NCI-H1048 (cell line): ENCODE measurements around the gene CFAP73.
"Not testable (repeated sequence)": the region's sequence is repeated elsewhere in the genome, so short reads cannot be mapped to it uniquely, and the experiment has no call there.

Source experiments
- DNase-seq: peaks from one replicate; lab custom pipeline; 2025; lab: John Stamatoyannopoulos, UW

CFAP73 gene

GRCh38 chr12:113119980-113120669, 29.4 kb upstream of the CFAP73 start:
- DNase-seq, result no peak

- DNase-seq, result no peak
Observed at GRCh38 chr12:113120670-113121370, 28.7 kb upstream of the CFAP73 start.

- DNase-seq, result no peak
Observed at GRCh38 chr12:113127791-113128199, 21.7 kb upstream of the CFAP73 start.

GRCh38 chr12:113128802-113129663, 20.5 kb upstream of the CFAP73 start:
- no peak for DNase-seq

GRCh38 chr12:113129664-113130456, 19.7 kb upstream of the CFAP73 start:
- DNase-seq, result no peak

- no peak for DNase-seq
Observed at GRCh38 chr12:113130457-113131135, 18.9 kb upstream of the CFAP73 start.

GRCh38 chr12:113131556-113131955, 18.0 kb upstream of the CFAP73 start:
- DNase-seq, result no peak

- DNase-seq, result no peak
Observed at GRCh38 chr12:113133036-113133435, 16.5 kb upstream of the CFAP73 start.

GRCh38 chr12:113133666-113134065, 15.9 kb upstream of the CFAP73 start:
- DNase-seq, result no peak

GRCh38 chr12:113134071-113134470, 15.5 kb upstream of the CFAP73 start:
- DNase-seq, result no peak

GRCh38 chr12:113134521-113134951, 15.0 kb upstream of the CFAP73 start:
- DNase-seq, result no peak

- DNase-seq, result peak; percentile 72
Observed at GRCh38 chr12:113135178-113136127, 14.1 kb upstream of the CFAP73 start, which contains the start of gene RASAL1. Gene RASAL1, minus strand, starts transcription at chr12:113135761. Its CDS starts 299 bp downstream, at chr12:113135462.

- no peak for DNase-seq
Observed at GRCh38 chr12:113136128-113136989, 13.2 kb upstream of the CFAP73 start.

GRCh38 chr12:113136990-113137511, 12.5 kb upstream of the CFAP73 start:
- no peak for DNase-seq

GRCh38 chr12:113137861-113138783, 11.4 kb upstream of the CFAP73 start:
- no peak for DNase-seq

GRCh38 chr12:113138826-113139225, 10.7 kb upstream of the CFAP73 start:
- no peak for DNase-seq

GRCh38 chr12:113140706-113141105, 8.8 kb upstream of the CFAP73 start:
- DNase-seq, result no peak

- not testable (repeated sequence) for DNase-seq
Observed at GRCh38 chr12:113141716-113142115, 7.8 kb upstream of the CFAP73 start.
